HG03139 (cell line): ENCODE data around the gene PLCD1.
A peak's percentile ranks its signal among the peaks of the same experiment; 100 is the strongest.

ENCODE experiments used
- ATAC-seq: cut with Tn5 transposase; IDR thresholded peaks from one replicate; pipeline ENCODE4 v1.9.1; 2021; ENCODE audit not compliant: unreplicated experiment

PLCD1 gene

GRCh38 chr3:38001456-38002081 is 27.9 kb downstream of the PLCD1 start:
- ATAC-seq, result no peak

GRCh38 chr3:38000965-38001455 is 28.4 kb downstream of the PLCD1 start:
- no peak for ATAC-seq

GRCh38 chr3:38000242-38000916 is 29.1 kb downstream of the PLCD1 start:
- no peak for ATAC-seq

- ATAC-seq, result no peak
Observed at GRCh38 chr3:37999836-38000235, 29.6 kb downstream of the PLCD1 start.

- ATAC-seq, result no peak
Observed at GRCh38 chr3:37997791-37998370, 31.6 kb downstream of the PLCD1 start.

GRCh38 chr3:37997342-37997741 is 32.1 kb downstream of the PLCD1 start:
- no peak for ATAC-seq

- peak; percentile 49 for ATAC-seq
Observed at GRCh38 chr3:37996785-37997301, 32.6 kb downstream of the PLCD1 start.

GRCh38 chr3:37995652-37996641 is 33.5 kb downstream of the PLCD1 start:
- ATAC-seq, result no peak

GRCh38 chr3:37994639-37994972 is 34.8 kb downstream of the PLCD1 start:
- ATAC-seq, result peak; percentile 5

- peak; percentile 51 for ATAC-seq
Observed at GRCh38 chr3:37993820-37994638, 35.4 kb downstream of the PLCD1 start.

GRCh38 chr3:37993460-37993819 is 36.0 kb downstream of the PLCD1 start:
- ATAC-seq, result no peak

- ATAC-seq, result no peak
Observed at GRCh38 chr3:37993067-37993455, 36.4 kb downstream of the PLCD1 start.

GRCh38 chr3:37992271-37993066 is 37.0 kb downstream of the PLCD1 start:
- ATAC-seq, result no peak

- no peak for ATAC-seq
Observed at GRCh38 chr3:37991823-37992222, 37.6 kb downstream of the PLCD1 start.

- no peak for ATAC-seq
Observed at GRCh38 chr3:37991109-37991508, 38.3 kb downstream of the PLCD1 start.

- no peak for ATAC-seq
Observed at GRCh38 chr3:37990527-37990926, 38.9 kb downstream of the PLCD1 start, which contains the start of gene VILL. Gene VILL, plus strand, starts transcription at chr3:37990786. Its CDS starts 2,887 bp downstream, at chr3:37993673.

GRCh38 chr3:37989821-37990480 is 39.5 kb downstream of the PLCD1 start:
- ATAC-seq, result no peak

GRCh38 chr3:37988931-37989525 is 40.4 kb downstream of the PLCD1 start:
- no peak for ATAC-seq
